ENCODE results near the gene LIPE.

Gene LIPE

GRCh38 chr19:42374826-42375376, 52.3 kb downstream of the LIPE start:
- no peaks in the 10 kb centered on the region for H3F3A ChIP-seq (ENCODE audit: insufficient read depth, low read length)
- no peak overlapping the region for H2AFZ ChIP-seq (ENCODE audit: low read length)
- no peak overlapping the region for H3K27ac ChIP-seq (ENCODE audit: low read depth, low read length, poor library complexity, severe bottlenecking)
- peaks cover 13% of the 10 kb centered on the region; the same call in 1 of the 2 replicates for H3K27me3 ChIP-seq (ENCODE audit: insufficient read depth, low read length)
- no peak for TF ChIP-seq CTCF (IDR thresholded peaks at IDR 0.05; ENCODE audit: low read length)
- no peak for TF ChIP-seq EZH2 (IDR thresholded peaks at IDR 0.05; ENCODE audit: borderline replicate concordance, low read length)
- H3K9me2 ChIP-seq (ENCODE audit: low read depth, low read length): no peaks in the 10 kb centered on the region
- H3K36me3 ChIP-seq (ENCODE audit: insufficient read depth, low read length): no peaks in the 10 kb centered on the region; the same call in 1 of the 2 replicates
- no peak overlapping the region for H3K4me3 ChIP-seq (ENCODE audit: low read depth, low read length, poor library complexity, severe bottlenecking)
- no peaks in the 10 kb centered on the region for H4K20me1 ChIP-seq (ENCODE audit: insufficient read depth, low read length)
- H3K4me1 ChIP-seq (ENCODE audit: insufficient read depth, low read length, severe bottlenecking): no peaks in the 10 kb centered on the region
- no peaks in the 10 kb centered on the region for H3K9me3 ChIP-seq (ENCODE audit: low read length)
- H3K4me2 ChIP-seq (ENCODE audit: low read length): no peak overlapping the region
- H3K79me2 ChIP-seq (ENCODE audit: insufficient read depth, low read length): no peaks in the 10 kb centered on the region
- H3K9ac ChIP-seq (ENCODE audit: low read length): no peak overlapping the region

- Histone ChIP-seq H3K27me3 (ENCODE audit: insufficient read depth, low read length) (no peaks in the 10 kb centered on the region), H4K20me1 (ENCODE audit: insufficient read depth, low read length) (no peaks in the 10 kb centered on the region), H2AFZ (ENCODE audit: low read length) (no peak overlapping the region), H3K27ac (ENCODE audit: low read depth, low read length, poor library complexity, severe bottlenecking) (no peak overlapping the region), H3K9ac (ENCODE audit: low read length) (no peak overlapping the region), H3K79me2 (ENCODE audit: insufficient read depth, low read length) (no peaks in the 10 kb centered on the region), H3K9me3 (ENCODE audit: low read length) (no peaks in the 10 kb centered on the region), H3K4me1 (ENCODE audit: insufficient read depth, low read length, severe bottlenecking) (no peaks in the 10 kb centered on the region), H3K9me2 (ENCODE audit: low read depth, low read length) (no peaks in the 10 kb centered on the region), H3K4me3 (ENCODE audit: low read depth, low read length, poor library complexity, severe bottlenecking) (no peak overlapping the region), H3K36me3 (ENCODE audit: insufficient read depth, low read length) (no peaks in the 10 kb centered on the region), H3K4me2 (ENCODE audit: low read length) (no peak overlapping the region), H3F3A (ENCODE audit: insufficient read depth, low read length) (no peaks in the 10 kb centered on the region)
- TF ChIP-seq EZH2 (IDR thresholded peaks at IDR 0.05; ENCODE audit: borderline replicate concordance, low read length): no peak
- no peak for TF ChIP-seq CTCF (IDR thresholded peaks at IDR 0.05; ENCODE audit: low read length)
These were observed 56.5 kb downstream of the LIPE start for GRCh38 chr19:42370626-42371175.

GRCh38 chr19:42370068-42370520, 57.1 kb downstream of the LIPE start:
- H3K27me3 ChIP-seq (ENCODE audit: insufficient read depth, low read length): no peaks in the 10 kb centered on the region
- H3K9me3 ChIP-seq (ENCODE audit: low read length): no peaks in the 10 kb centered on the region
- H3K4me3 ChIP-seq (ENCODE audit: low read depth, low read length, poor library complexity, severe bottlenecking): no peak overlapping the region
- no peaks in the 10 kb centered on the region for H3K36me3 ChIP-seq (ENCODE audit: insufficient read depth, low read length)
- H3K79me2 ChIP-seq (ENCODE audit: insufficient read depth, low read length): no peaks in the 10 kb centered on the region
- no peaks in the 10 kb centered on the region for H3K9me2 ChIP-seq (ENCODE audit: low read depth, low read length)
- H3K27ac ChIP-seq (ENCODE audit: low read depth, low read length, poor library complexity, severe bottlenecking): no peak overlapping the region
- no peaks in the 10 kb centered on the region for H3F3A ChIP-seq (ENCODE audit: insufficient read depth, low read length)
- H2AFZ ChIP-seq (ENCODE audit: low read length): no peak overlapping the region
- H3K4me2 ChIP-seq (ENCODE audit: low read length): no peak overlapping the region
- H3K4me1 ChIP-seq (ENCODE audit: insufficient read depth, low read length, severe bottlenecking): peaks cover 4% of the 10 kb centered on the region
- no peak overlapping the region for H3K9ac ChIP-seq (ENCODE audit: low read length)
- H4K20me1 ChIP-seq (ENCODE audit: insufficient read depth, low read length): no peaks in the 10 kb centered on the region
- peak; percentile 13; the same call in 1 of the 2 replicates for TF ChIP-seq CTCF (IDR thresholded peaks at IDR 0.05; ENCODE audit: low read length)
- no peak for TF ChIP-seq EZH2 (IDR thresholded peaks at IDR 0.05; ENCODE audit: borderline replicate concordance, low read length)

Measured in OCI-LY1 (cell line).